Lung (tissue), 12 donors: ENCODE results near the gene LGALS7B. TPM values are rescaled to one million over a fixed set of nuclear protein-coding genes. Genes with fewer than 3 reads are reported as not detected.

Source experiments
- ATAC-seq: fragments of 200-7000 bp; cut with Tn5 transposase; one replicate; pipeline ENCODE4 v1.9.1; 2020; ENCODE audit warnings: moderate number of reproducible peaks; ENCODE audit not compliant: insufficient read depth, low FRiP score
- DNase-seq, 3 donors: peaks; one replicate each; pipeline ENCODE4 v3.0.0-alpha.2; 2013 to 2017
- H3K27ac ChIP-seq, 2 donors: one replicate each; pipeline ENCODE4 v1.5.1; 2013; ENCODE audit warnings: mild to moderate bottlenecking in 2 of 2, moderate library complexity in 2 of 2, control low read depth in 1 of 2, inconsistent platforms in 1 of 2, low read depth in 1 of 2, low read length in 1 of 2
- H3K27me3 ChIP-seq, 3 donors: one replicate each; pipeline ENCODE4 v1.5.1; 2013; ENCODE audit warnings: low read length in 2 of 3; ENCODE audit not compliant: control insufficient read depth in 3 of 3, insufficient read depth in 3 of 3
- H3K36me3 ChIP-seq, 4 donors: one replicate each; pipeline ENCODE4 v1.5.1; 2013; ENCODE audit warnings: low read length in 4 of 4, mild to moderate bottlenecking in 1 of 4, moderate library complexity in 1 of 4; ENCODE audit not compliant: control insufficient read depth in 4 of 4, insufficient read depth in 4 of 4
- H3K4me1 ChIP-seq, 5 donors: one replicate each; pipeline ENCODE4 v1.5.1; 2013; ENCODE audit warnings: low read length in 5 of 5, mild to moderate bottlenecking in 2 of 5, moderate library complexity in 1 of 5; ENCODE audit not compliant: control insufficient read depth in 5 of 5, insufficient read depth in 5 of 5
- H3K4me3 ChIP-seq: one replicate; pipeline ENCODE4 v1.5.1; 2013; ENCODE audit warnings: mild to moderate bottlenecking, control low read depth, moderate library complexity
- H3K9ac ChIP-seq, 2 donors: one replicate each; pipeline ENCODE4 v1.5.1; 2013; ENCODE audit warnings: low read length in 2 of 2, control low read depth in 1 of 2; ENCODE audit not compliant: insufficient read depth in 1 of 2
- H3K9me3 ChIP-seq, 4 donors: one replicate each; pipeline ENCODE4 v1.5.1; 2013; ENCODE audit warnings: low read length in 3 of 4, mild to moderate bottlenecking in 1 of 4, moderate library complexity in 1 of 4; ENCODE audit not compliant: control insufficient read depth in 4 of 4, insufficient read depth in 3 of 4
- WGBS, 2 donors: extraction: QIAGEN DNeasy Blood & Tissue Kit; methylation state at CpG; one replicate each; pipeline ENCODE4 v1.1.7; 2013; 5-methylcytosine and 5-hydroxymethylcytosine counted together
- polyA plus RNA-seq, 2 donors: library from polyadenylated mRNA; stranded (reverse); fragments of 200-250 nt; gene quantifications; one replicate each; pipeline ENCODE4 v1.2.1, GENCODE V29; 2013
- total RNA-seq, 2 donors: library from RNA; depleted of rRNA in 1 of 2; stranded (reverse); fragments of >200 nt in 1 of 2; gene quantifications; one replicate each; pipeline ENCODE4 v1.2.1, GENCODE V29; 2014 to 2021
- TF ChIP-seq, protein P1 (sequence below): IDR thresholded peaks from 2 replicates; pipeline ENCODE4 v1.5.1; 2012; ENCODE audit warnings: mild to moderate bottlenecking; ENCODE audit errors: control extremely low read depth, extremely low read depth
- donor health status: control.
- donor health status: control.
- donor health status: Bipolar disorder and iron deficiency.
- donor health status: healthy.
- donor health status: DM: yes; HTN: yes; CAD: no.

Gene LGALS7B
- total and polyA plus RNA-seq, 4 donors, result 2.3 to 16.3 (median 12.2) TPM; not detected in 1

DNA sequence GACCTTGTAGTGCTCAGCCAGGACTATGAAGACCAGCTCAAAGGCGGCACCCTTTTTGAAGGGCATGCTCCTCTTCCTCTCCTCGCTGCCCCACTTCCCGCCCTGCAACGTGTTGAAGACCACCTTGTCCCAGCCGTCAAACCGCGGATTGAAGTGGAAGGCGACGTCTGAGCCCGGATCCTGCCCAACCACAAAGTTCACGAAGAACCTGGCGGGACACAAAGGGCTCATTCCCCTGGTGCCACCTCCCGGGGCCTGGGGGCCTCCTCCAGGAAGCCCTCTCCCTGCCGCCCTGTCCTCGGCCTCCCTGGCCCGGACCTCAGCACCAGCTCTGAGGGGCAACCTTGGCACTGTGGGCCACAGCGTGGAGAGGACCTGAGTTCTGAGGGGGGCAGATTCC lies 19.7 kb downstream of the LGALS7B start:
- no peaks in the 10 kb centered on the region for H3K9me3 ChIP-seq
- DNase-seq, result no peak
- no peak for ATAC-seq
- 92 to 95% methylated on average over 17 of the region's 17 CpGs for WGBS, 2 donors
- H3K4me3 ChIP-seq, result no peak overlapping the region
- H3K36me3 ChIP-seq, result no peaks in the 10 kb centered on the region
- TF ChIP-seq, protein P1, sequence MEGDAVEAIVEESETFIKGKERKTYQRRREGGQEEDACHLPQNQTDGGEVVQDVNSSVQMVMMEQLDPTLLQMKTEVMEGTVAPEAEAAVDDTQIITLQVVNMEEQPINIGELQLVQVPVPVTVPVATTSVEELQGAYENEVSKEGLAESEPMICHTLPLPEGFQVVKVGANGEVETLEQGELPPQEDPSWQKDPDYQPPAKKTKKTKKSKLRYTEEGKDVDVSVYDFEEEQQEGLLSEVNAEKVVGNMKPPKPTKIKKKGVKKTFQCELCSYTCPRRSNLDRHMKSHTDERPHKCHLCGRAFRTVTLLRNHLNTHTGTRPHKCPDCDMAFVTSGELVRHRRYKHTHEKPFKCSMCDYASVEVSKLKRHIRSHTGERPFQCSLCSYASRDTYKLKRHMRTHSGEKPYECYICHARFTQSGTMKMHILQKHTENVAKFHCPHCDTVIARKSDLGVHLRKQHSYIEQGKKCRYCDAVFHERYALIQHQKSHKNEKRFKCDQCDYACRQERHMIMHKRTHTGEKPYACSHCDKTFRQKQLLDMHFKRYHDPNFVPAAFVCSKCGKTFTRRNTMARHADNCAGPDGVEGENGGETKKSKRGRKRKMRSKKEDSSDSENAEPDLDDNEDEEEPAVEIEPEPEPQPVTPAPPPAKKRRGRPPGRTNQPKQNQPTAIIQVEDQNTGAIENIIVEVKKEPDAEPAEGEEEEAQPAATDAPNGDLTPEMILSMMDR, result no peak
- H3K9ac ChIP-seq, result no peak overlapping the region
- no peak overlapping the region for H3K27ac ChIP-seq
- H3K27me3 ChIP-seq, result no peaks in the 10 kb centered on the region
- H3K4me1 ChIP-seq, result peaks cover 0 to 7% (median 0%) of the 10 kb centered on the region in 5 donors

GRCh38 chr19:38809592-38810252 lies 20.7 kb downstream of the LGALS7B start:
- no peaks in the 10 kb centered on the region for H3K9me3 ChIP-seq
- TF ChIP-seq, protein P1, result no peak
- peaks cover 0 to 7% (median 0%) of the 10 kb centered on the region in 5 donors for H3K4me1 ChIP-seq
- WGBS, 2 donors, result 95 to 97% methylated on average over 8 of the region's 8 CpGs
- no peak overlapping the region for H3K4me3 ChIP-seq
- DNase-seq (no peak), ATAC-seq (no peak)
- no peak overlapping the region for H3K27ac ChIP-seq
- H3K9ac ChIP-seq, result no peak overlapping the region
- H3K36me3 ChIP-seq, result peaks cover 0 to under 1% (median 0%) of the 10 kb centered on the region in 4 donors
- no peaks in the 10 kb centered on the region for H3K27me3 ChIP-seq

- WGBS, 2 donors, result 86 to 88% methylated on average over 18 of the region's 18 CpGs
- Histone ChIP-seq H3K4me3 (no peak overlapping the region), H3K4me1 (peaks cover 0 to 2% (median 0%) of the 10 kb centered on the region in 5 donors), H3K9me3 (peaks cover 0 to 2% (median 0%) of the 10 kb centered on the region in 4 donors), H3K9ac (no peak overlapping the region), H3K36me3 (peaks cover 4 to 24% (median 15%) of the 10 kb centered on the region in 4 donors), H3K27ac (no peak overlapping the region), H3K27me3 (no peaks in the 10 kb centered on the region)
- ATAC-seq (no peak), DNase-seq (no peak)
- TF ChIP-seq, protein P1, result no peak
These were observed 23.2 kb downstream of the LGALS7B start for GRCh38 chr19:38812009-38812840.
